Neutrophil (primary cell): ENCODE results near the gene SLC16A9.

Source experiments
- H3K27ac ChIP-seq: fragments of 200-600 bp; sonication (generic); 2 replicates; pipeline ENCODE4 v1.5.1; 2016; ENCODE audit warnings: mild to moderate bottlenecking, moderate library complexity
- H3K27me3 ChIP-seq: fragments of 200-600 bp; sonication (generic); 2 replicates; pipeline ENCODE4 v1.6.0; 2016; ENCODE audit warnings: mild to moderate bottlenecking
- H3K36me3 ChIP-seq: fragments of 200-600 bp; sonication (generic); 2 replicates; pipeline ENCODE4 v1.5.1; 2017
- H3K4me1 ChIP-seq, 2 experiments: fragments of 200-600 bp in 1 of 2; sonication (generic) in 1 of 2; 1 replicate in 1 of 2; 2 replicates in 1 of 2; pipeline versions ENCODE4 v1.5.1 to v1.6.1; 2013 to 2016; ENCODE audit warnings: low read depth in 1 of 2, low read length in 1 of 2, mild to moderate bottlenecking in 1 of 2, moderate library complexity in 1 of 2; ENCODE audit not compliant: control insufficient read depth in 1 of 2, insufficient read depth in 1 of 2
- H3K4me3 ChIP-seq, 2 experiments: fragments of 200-600 bp in 1 of 2; sonication (generic) in 1 of 2; 1 replicate in 1 of 2; 2 replicates in 1 of 2; pipeline ENCODE4 v1.5.1; 2013 to 2016; ENCODE audit warnings: low read depth in 1 of 2, low read length in 1 of 2, mild to moderate bottlenecking in 1 of 2, moderate library complexity in 1 of 2
- H3K9me3 ChIP-seq: fragments of 200-600 bp; sonication (generic); 2 replicates; pipeline ENCODE4 v1.5.1; 2016
- TF ChIP-seq, protein P1 (sequence below): fragments of 200-600 bp; sonication (generic); IDR thresholded peaks from 2 replicates; pipeline ENCODE4 v1.5.1; 2016; ENCODE audit warnings: antibody characterized with exemption

SLC16A9 gene

DNA sequence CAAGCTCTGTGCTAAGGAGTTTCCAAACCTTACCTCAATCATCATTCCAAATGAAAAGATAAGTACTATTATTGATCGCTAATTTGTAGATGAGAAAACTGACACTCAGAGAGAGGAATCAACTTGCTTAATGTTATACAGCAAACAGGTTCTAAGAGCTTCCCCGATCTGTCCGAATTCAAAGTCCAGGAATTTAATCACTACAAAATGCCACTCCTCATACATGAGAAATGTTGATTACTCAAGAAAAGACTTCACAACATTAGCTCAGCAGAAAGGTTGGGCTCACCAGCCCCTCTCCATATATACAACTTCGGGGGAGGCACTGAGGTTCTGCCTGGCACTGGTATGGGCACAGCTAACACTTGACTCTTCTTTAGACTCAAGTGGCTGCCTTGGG, 80.7 kb downstream of the SLC16A9 start:
- TF ChIP-seq, protein P1, sequence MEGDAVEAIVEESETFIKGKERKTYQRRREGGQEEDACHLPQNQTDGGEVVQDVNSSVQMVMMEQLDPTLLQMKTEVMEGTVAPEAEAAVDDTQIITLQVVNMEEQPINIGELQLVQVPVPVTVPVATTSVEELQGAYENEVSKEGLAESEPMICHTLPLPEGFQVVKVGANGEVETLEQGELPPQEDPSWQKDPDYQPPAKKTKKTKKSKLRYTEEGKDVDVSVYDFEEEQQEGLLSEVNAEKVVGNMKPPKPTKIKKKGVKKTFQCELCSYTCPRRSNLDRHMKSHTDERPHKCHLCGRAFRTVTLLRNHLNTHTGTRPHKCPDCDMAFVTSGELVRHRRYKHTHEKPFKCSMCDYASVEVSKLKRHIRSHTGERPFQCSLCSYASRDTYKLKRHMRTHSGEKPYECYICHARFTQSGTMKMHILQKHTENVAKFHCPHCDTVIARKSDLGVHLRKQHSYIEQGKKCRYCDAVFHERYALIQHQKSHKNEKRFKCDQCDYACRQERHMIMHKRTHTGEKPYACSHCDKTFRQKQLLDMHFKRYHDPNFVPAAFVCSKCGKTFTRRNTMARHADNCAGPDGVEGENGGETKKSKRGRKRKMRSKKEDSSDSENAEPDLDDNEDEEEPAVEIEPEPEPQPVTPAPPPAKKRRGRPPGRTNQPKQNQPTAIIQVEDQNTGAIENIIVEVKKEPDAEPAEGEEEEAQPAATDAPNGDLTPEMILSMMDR: no peak
- Histone ChIP-seq H3K4me3 (no peak overlapping the region), H3K9me3 (no peaks in the 10 kb centered on the region), H3K36me3 (no peaks in the 10 kb centered on the region), H3K27me3 (no peaks in the 10 kb centered on the region), H3K4me1 (no peaks in the 10 kb centered on the region), H3K27ac (no peak overlapping the region)

DNA sequence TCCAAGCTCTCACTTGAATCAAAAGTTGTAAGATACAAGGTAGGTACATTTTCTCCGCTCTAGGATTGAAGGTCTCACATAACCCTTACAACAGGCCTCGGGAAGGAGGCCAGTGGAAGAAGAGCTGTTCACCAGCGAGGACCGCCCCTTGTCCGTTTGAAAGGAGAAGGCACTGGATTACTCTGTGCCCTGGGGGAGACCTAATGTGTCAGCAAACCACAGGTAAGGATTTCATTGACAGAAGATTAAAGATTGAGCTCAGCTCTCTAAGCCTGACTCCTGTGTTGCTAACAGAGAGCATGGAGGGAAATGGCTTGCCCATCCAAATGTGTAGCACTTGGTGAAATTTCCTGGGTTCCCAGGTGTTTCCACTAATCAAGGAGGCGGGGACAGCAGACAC, 81.2 kb downstream of the SLC16A9 start:
- H3K27ac ChIP-seq: no peak overlapping the region
- no peak overlapping the region for H3K4me3 ChIP-seq
- no peaks in the 10 kb centered on the region for H3K9me3 ChIP-seq
- TF ChIP-seq, protein P1: no peak
- H3K36me3 ChIP-seq: no peaks in the 10 kb centered on the region
- H3K4me1 ChIP-seq: no peaks in the 10 kb centered on the region
- H3K27me3 ChIP-seq: no peaks in the 10 kb centered on the region

DNA sequence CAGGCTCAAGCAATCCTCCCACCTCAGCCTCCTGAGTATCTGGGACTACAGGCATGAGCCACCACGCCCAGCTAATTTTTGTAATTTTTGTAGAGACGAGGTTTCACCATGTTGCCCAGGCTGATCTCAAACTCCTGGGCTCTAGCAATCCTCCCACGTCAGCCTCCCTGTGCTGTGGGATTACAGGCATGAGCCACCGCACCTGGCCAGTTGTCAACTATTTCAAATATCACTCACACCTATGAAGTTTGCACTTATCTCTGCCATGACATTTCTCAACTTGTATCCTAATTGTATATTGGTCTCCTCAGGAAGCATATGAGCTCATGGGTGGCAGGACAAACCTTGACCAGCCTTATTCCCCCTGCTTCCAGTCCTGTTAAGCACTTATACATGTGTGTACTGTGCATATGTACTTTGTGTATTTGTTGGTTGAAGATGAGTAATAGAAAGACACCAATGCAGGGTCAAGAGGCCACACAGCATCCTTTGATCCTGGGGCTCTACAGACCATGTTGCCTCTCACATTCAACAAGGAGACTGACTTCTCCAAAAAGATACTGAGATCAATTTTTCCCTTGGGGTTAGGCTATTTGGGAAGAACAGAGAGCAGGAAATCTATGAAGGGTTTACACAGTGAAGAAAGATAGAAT, 82.2 kb downstream of the SLC16A9 start:
- no peaks in the 10 kb centered on the region for H3K36me3 ChIP-seq
- TF ChIP-seq, protein P1: no peak
- H3K4me1 ChIP-seq: no peaks in the 10 kb centered on the region
- no peak overlapping the region for H3K27ac ChIP-seq
- no peaks in the 10 kb centered on the region for H3K27me3 ChIP-seq
- H3K4me3 ChIP-seq: no peak overlapping the region
- no peaks in the 10 kb centered on the region for H3K9me3 ChIP-seq

DNA sequence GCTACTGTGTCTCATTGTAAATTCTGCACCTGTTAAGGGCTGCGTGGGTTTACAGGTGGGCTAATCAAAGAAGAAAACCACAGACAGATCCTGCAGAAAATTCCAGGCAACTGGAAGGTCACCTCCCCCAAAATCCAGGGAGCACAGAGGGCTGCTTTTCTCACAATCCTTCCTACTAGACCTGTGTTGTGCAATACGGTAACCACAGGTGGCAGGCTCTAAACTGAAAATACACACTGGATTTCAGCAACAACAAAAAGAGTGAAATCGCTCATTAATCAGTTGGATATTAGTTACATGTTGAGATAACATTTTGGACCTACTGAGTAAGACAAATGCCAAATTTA, 83.2 kb downstream of the SLC16A9 start:
- H3K27ac ChIP-seq: no peak overlapping the region

DNA sequence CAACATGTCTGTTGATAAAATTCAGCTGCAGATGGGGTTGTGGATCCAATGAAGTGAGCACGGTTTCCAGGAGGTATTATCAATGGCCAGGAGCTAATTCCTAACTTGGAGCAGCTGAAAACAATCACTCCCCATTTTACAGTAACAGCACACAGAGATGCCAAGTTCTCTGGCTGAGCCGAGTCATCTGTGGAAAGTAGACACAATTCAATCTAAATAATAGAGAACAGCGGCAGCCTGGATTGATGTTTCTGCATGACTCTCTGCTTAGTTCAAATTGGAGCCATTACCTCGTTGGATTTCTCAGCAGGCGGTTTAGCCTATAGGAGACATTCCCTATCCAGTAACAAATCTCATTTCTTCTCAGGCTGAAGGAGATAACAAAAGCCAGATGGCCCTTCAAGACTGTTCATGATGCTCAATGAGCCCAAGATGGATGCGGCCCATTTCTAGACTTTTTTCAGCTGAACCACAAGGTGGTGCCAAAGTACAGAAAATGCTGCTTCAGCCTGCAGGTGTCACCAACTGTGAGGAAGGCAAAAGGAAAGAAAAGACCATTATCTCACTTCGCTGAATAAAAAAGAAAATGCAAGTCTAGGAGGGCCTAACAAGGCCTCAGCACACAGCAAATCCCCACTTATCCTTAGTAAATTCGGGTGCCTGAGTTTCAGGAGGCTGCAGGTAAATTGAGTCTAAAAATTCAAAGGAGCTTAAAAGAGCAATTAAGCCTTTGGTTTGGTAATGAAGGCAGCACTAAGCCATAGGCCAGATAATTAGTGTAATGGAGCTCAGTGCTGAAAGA, 83.7 kb downstream of the SLC16A9 start:
- H3K4me1 ChIP-seq: no peaks in the 10 kb centered on the region
- H3K4me3 ChIP-seq: no peak overlapping the region
- TF ChIP-seq, protein P1: no peak
- H3K9me3 ChIP-seq: no peaks in the 10 kb centered on the region
- H3K27me3 ChIP-seq: no peaks in the 10 kb centered on the region
- H3K36me3 ChIP-seq: no peaks in the 10 kb centered on the region
- H3K27ac ChIP-seq: no peak overlapping the region

More for the DNA sequence above, 83.2 kb downstream of the SLC16A9 start:
- H3K9me3 ChIP-seq: no peaks in the 10 kb centered on the region
- TF ChIP-seq, protein P1: no peak
- H3K4me3 ChIP-seq: no peak overlapping the region
- no peaks in the 10 kb centered on the region for H3K27me3 ChIP-seq
- no peaks in the 10 kb centered on the region for H3K36me3 ChIP-seq
- no peaks in the 10 kb centered on the region for H3K4me1 ChIP-seq
